ENCODE measurements around the gene GNG13.

GNG13 gene

DNA sequence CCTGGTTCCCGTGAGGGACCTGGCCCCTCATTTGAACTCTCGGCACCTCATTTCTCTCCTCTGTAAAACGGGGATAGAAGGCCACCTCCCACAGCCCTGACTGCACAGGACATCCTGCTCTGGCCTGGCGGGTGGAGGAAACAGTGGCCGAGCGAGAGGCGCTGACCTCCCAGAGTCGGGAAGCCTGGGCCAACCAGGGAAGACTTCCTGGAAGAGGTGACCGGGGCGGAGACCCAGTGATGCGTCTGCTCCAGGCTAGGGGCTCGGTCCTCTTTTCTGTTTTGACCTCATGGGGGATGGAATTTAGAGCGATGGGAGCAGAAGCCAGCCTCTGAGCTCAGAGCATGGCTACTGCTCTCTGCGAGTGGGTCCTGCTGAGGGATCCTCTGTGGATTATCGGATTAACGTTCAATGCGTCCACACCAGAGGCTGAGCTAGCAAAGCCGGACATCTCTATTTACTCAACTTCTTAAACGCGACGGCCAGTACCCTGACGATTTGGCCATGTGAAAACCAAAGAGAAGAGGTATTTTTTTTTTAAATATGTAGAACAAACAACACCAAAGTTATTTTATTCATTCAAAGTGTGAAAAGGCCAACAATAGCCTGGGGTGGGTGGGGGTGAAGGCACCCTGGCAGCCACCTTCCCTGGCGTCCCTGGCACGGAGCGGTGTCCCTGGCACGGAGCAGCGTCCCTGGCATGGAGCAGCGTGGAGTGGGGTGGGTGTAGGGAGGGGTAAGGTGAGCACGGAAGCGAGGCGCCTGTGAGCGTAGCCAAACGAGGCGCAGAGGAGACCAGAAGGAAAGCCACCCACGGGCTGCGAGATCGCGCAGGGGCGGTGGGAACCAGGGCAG is 49.2 kb downstream of the GNG13 start:
- Histone ChIP-seq H3K9ac (ENCODE audit: low read length) (no peak overlapping the region), H3K36me3 (ENCODE audit: control insufficient read depth, insufficient read depth, low read length) (no peaks in the 10 kb centered on the region), H3K4me1 (ENCODE audit: control insufficient read depth, insufficient read depth, low read length) (no peaks in the 10 kb centered on the region), H3K4me3 (ENCODE audit: low read length) (no peak overlapping the region), H3K27me3 (ENCODE audit: control insufficient read depth, insufficient read depth, low read length) (peaks cover 6% of the 10 kb centered on the region), H3K27ac (ENCODE audit: low read depth, low read length) (no peak overlapping the region)

DNA sequence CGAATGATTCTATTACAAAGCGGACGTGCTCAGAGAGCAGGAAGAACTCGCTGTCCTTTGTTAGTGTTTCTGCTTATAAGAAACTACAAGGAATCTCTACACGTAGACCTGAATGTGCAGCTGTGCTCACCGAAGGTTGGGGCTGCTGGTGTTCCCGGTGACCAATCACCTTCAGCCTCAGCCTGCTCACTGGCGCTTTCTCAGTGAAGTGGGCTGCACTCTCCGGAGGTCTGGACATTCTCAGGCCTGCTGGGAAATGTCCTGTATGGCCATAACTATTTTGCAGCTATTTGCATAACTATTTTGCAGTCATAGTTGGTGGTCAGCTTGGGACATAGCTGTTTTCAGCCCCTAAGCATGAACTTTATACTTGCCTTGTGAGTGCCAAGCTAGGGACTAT is 50.0 kb downstream of the GNG13 start:
- H3K36me3 ChIP-seq (ENCODE audit: control insufficient read depth, insufficient read depth, low read length) = no peaks in the 10 kb centered on the region
- H3K27me3 ChIP-seq (ENCODE audit: control insufficient read depth, insufficient read depth, low read length) = peaks cover 8% of the 10 kb centered on the region
- no peak overlapping the region for H3K4me3 ChIP-seq (ENCODE audit: low read length)
- H3K27ac ChIP-seq (ENCODE audit: low read depth, low read length) = no peak overlapping the region
- no peak overlapping the region for H3K9ac ChIP-seq (ENCODE audit: low read length)
- no peaks in the 10 kb centered on the region for H3K4me1 ChIP-seq (ENCODE audit: control insufficient read depth, insufficient read depth, low read length)

DNA sequence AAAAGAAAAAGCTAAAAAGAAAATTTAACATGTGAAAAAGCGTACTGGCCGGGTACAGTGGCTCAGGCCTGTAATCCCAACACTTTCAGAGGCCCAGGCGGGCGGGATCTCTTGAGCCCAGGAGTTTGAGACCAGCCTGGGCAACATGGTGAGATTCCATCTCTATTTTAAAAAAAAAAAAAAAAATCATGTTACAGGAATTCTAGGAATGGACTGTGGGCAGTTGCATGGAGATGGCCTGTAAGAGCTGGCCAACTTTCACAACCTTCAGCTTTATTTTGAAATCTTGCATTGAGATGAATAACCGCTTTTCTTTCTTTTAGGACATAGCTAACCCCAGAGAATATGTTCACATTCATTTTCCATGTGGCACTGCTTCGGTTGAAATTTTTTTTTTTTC is 51.5 kb downstream of the GNG13 start:
- Histone ChIP-seq H3K9ac (ENCODE audit: low read length) (no peak overlapping the region), H3K36me3 (ENCODE audit: control insufficient read depth, insufficient read depth, low read length) (no peaks in the 10 kb centered on the region), H3K27ac (ENCODE audit: low read depth, low read length) (no peak overlapping the region), H3K4me3 (ENCODE audit: low read length) (no peak overlapping the region), H3K4me1 (ENCODE audit: control insufficient read depth, insufficient read depth, low read length) (no peaks in the 10 kb centered on the region), H3K27me3 (ENCODE audit: control insufficient read depth, insufficient read depth, low read length) (peaks cover 8% of the 10 kb centered on the region)
